ENCODE measurements around the gene NELL1.

DNA sequence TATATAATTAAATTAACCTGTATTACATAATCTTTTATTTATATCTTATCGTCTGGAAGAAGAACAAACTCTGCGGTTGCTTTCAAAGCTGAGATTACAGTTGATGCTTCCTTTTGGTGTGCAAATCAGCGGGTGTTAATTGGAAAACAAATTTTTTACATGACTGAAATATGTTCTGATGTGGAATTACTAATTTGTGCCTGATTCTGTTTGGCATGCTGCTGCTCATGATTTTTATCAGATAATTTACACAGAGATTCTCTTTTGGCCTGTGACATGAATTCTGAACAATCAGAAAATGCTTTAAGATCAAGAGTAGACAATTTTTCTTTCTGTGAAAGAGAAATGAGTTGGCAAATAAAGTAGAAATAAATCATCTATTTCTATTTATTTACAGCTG is 510.8 kb downstream of the NELL1 start:
- TF ChIP-seq, protein P1, sequence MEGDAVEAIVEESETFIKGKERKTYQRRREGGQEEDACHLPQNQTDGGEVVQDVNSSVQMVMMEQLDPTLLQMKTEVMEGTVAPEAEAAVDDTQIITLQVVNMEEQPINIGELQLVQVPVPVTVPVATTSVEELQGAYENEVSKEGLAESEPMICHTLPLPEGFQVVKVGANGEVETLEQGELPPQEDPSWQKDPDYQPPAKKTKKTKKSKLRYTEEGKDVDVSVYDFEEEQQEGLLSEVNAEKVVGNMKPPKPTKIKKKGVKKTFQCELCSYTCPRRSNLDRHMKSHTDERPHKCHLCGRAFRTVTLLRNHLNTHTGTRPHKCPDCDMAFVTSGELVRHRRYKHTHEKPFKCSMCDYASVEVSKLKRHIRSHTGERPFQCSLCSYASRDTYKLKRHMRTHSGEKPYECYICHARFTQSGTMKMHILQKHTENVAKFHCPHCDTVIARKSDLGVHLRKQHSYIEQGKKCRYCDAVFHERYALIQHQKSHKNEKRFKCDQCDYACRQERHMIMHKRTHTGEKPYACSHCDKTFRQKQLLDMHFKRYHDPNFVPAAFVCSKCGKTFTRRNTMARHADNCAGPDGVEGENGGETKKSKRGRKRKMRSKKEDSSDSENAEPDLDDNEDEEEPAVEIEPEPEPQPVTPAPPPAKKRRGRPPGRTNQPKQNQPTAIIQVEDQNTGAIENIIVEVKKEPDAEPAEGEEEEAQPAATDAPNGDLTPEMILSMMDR (IDR thresholded peaks at IDR 0.05), result no peak
- TF ChIP-seq POLR2A (IDR thresholded peaks at IDR 0.05), result no peak
